Cardiac septum (tissue), 1 donor: Measurements from ENCODE around the gene RCBTB2. TPM values are rescaled to one million over a fixed set of nuclear protein-coding genes. Genes with fewer than 3 reads are reported as not detected.

Experiments used
- total RNA-seq: library from RNA; stranded (reverse); fragmentation: NEBNext Ultra II Directional; extraction: Animal tissue kit (Norgen Biotek cat#: 25700); gene quantifications from one replicate; pipeline ENCODE4 v1.2.1, GENCODE V29; 2021
- donor health status: DM: no; HTN: no; CAD: no.

The RCBTB2 gene
- total RNA-seq, 1 donor from 2014 or later: 8.0 TPM

Other genes with a start within 250 kb of the RCBTB2 start
- gene RB1, start 229.3 kb downstream of the RCBTB2 start, total RNA-seq: 27.6 TPM
- gene LPAR6, start 120.0 kb downstream of the RCBTB2 start, total RNA-seq: 12.5 TPM
- 3.4 TPM for gene CYSLTR2, start 120.8 kb upstream of the RCBTB2 start, total RNA-seq